ENCODE data around the gene FIGNL2.

FIGNL2 gene

DNA sequence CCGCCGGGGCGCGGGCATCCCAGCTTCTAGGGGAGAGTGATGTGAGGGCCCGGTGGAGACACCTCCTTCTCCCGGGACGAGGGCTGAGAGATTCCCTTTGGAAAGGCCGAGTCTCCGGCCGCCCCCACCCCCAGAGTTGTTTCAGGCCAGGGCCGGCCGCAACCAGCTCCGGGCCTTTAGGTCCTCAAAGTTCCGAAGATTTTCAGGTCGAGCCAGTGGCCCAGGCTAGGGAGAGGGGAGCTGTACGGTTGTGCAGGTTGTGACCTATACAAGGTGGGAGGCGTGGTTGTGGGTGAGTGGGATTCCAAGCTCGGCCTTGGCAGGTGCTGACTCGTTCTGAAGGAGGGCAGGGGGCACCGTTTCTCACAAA is 21.0 kb upstream of the FIGNL2 start:
- H3K9me3 ChIP-seq (ENCODE audit: low read length): no peaks in the 10 kb centered on the region
- no peak overlapping the region for H2AFZ ChIP-seq (ENCODE audit: low read length)
- peaks cover 11% of the 10 kb centered on the region for H3K27me3 ChIP-seq (ENCODE audit: insufficient read depth, low read length)
- H3F3A ChIP-seq (ENCODE audit: insufficient read depth, low read length): no peaks in the 10 kb centered on the region
- TF ChIP-seq, protein P1, sequence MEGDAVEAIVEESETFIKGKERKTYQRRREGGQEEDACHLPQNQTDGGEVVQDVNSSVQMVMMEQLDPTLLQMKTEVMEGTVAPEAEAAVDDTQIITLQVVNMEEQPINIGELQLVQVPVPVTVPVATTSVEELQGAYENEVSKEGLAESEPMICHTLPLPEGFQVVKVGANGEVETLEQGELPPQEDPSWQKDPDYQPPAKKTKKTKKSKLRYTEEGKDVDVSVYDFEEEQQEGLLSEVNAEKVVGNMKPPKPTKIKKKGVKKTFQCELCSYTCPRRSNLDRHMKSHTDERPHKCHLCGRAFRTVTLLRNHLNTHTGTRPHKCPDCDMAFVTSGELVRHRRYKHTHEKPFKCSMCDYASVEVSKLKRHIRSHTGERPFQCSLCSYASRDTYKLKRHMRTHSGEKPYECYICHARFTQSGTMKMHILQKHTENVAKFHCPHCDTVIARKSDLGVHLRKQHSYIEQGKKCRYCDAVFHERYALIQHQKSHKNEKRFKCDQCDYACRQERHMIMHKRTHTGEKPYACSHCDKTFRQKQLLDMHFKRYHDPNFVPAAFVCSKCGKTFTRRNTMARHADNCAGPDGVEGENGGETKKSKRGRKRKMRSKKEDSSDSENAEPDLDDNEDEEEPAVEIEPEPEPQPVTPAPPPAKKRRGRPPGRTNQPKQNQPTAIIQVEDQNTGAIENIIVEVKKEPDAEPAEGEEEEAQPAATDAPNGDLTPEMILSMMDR (IDR thresholded peaks at IDR 0.05; ENCODE audit: low read length): no peak
- no peak for TF ChIP-seq EZH2 (IDR thresholded peaks at IDR 0.05; ENCODE audit: borderline replicate concordance, low read length)
- no peaks in the 10 kb centered on the region for H3K36me3 ChIP-seq (ENCODE audit: insufficient read depth, low read length)
- no peaks in the 10 kb centered on the region for H3K4me1 ChIP-seq (ENCODE audit: insufficient read depth, low read length, severe bottlenecking)
- no peak overlapping the region for H3K9ac ChIP-seq (ENCODE audit: low read length)
- no peak overlapping the region for H3K4me3 ChIP-seq (ENCODE audit: low read depth, low read length, poor library complexity, severe bottlenecking)
- no peak overlapping the region for H3K4me2 ChIP-seq (ENCODE audit: low read length)
- H3K79me2 ChIP-seq (ENCODE audit: insufficient read depth, low read length): no peaks in the 10 kb centered on the region
- H3K27ac ChIP-seq (ENCODE audit: low read depth, low read length, poor library complexity, severe bottlenecking): no peak overlapping the region
- no peaks in the 10 kb centered on the region for H3K9me2 ChIP-seq (ENCODE audit: low read depth, low read length)
- no peaks in the 10 kb centered on the region for H4K20me1 ChIP-seq (ENCODE audit: insufficient read depth, low read length)

DNA sequence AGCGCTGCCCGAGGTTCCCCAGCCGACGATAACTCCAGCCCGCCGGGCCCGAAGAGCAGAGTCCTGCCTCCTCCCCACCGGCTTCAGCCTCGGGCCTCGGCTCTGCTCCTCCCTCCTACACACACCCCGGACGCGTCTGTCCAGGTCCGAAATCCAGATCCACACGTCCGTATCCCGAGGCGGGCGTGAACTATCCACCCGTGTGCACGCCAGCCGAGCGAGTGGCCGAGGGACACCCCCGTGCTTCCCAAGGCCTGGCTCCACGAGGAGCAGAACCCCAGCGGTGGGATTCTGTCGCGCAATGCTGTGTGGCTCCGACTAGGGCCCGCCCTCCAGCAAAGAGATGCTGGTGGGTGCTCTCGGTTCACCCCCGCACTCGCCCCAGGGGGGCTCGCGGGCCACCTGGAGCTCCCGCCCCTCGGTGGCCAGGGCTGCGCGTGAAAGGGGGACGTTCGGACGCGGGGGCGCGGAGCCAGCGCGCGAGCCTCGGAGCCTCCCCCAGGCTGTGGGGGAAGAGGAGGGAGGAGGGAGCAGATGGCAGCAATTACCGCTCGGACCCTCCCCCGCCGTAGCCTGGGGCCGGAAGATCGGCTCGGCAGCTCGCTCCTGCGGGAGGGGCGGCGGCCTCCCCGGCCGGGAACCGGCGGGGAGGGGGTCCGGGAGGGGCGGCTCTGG is 20.4 kb upstream of the FIGNL2 start:
- no peaks in the 10 kb centered on the region for H4K20me1 ChIP-seq (ENCODE audit: insufficient read depth, low read length)
- H3K9me3 ChIP-seq (ENCODE audit: low read length): no peaks in the 10 kb centered on the region
- no peak overlapping the region for H3K4me3 ChIP-seq (ENCODE audit: low read depth, low read length, poor library complexity, severe bottlenecking)
- H3K79me2 ChIP-seq (ENCODE audit: insufficient read depth, low read length): no peaks in the 10 kb centered on the region
- H3K4me1 ChIP-seq (ENCODE audit: insufficient read depth, low read length, severe bottlenecking): no peaks in the 10 kb centered on the region
- no peaks in the 10 kb centered on the region for H3K9me2 ChIP-seq (ENCODE audit: low read depth, low read length)
- H3K36me3 ChIP-seq (ENCODE audit: insufficient read depth, low read length): no peaks in the 10 kb centered on the region
- TF ChIP-seq, protein P1 (IDR thresholded peaks at IDR 0.05; ENCODE audit: low read length): no peak
- TF ChIP-seq EZH2 (IDR thresholded peaks at IDR 0.05; ENCODE audit: borderline replicate concordance, low read length): no peak
- H3F3A ChIP-seq (ENCODE audit: insufficient read depth, low read length): no peaks in the 10 kb centered on the region
- no peak overlapping the region for H3K9ac ChIP-seq (ENCODE audit: low read length)
- no peak overlapping the region for H3K4me2 ChIP-seq (ENCODE audit: low read length)
- H3K27me3 ChIP-seq (ENCODE audit: insufficient read depth, low read length): peaks cover 11% of the 10 kb centered on the region
- H2AFZ ChIP-seq (ENCODE audit: low read length): no peak overlapping the region
- H3K27ac ChIP-seq (ENCODE audit: low read depth, low read length, poor library complexity, severe bottlenecking): no peak overlapping the region

DNA sequence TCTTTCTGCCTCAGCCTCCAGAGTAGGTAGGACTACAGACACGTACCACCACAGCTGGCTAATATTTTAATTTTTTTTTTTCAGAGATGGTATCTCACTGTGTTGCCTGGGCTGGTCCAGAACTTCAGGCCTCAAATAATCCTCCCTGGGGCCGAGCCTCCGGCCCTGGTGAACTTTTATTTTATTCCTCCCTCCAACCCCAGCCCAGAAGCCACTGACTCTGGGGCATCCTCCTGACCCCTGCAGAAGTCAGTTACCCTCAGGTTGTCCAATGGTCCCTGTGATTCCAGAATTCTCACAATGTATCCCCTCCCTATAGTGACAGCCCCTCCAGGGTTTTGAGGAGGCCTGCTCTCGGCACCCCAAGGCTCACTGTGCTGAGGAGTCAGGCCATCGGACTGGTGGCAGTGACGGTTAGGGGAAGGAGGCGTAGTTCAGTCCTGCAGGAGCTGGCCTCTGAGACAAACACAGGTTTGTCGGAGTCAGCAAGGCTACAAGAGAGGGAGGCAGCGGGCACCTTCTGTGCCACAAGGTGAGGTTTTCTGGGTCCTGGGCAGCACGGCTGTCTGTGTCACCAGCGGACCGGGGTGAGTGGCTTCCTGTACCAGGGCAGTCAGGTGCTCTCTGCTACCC is 19.4 kb upstream of the FIGNL2 start:
- Histone ChIP-seq H3K36me3 (ENCODE audit: insufficient read depth, low read length) (no peaks in the 10 kb centered on the region), H3K4me2 (ENCODE audit: low read length) (no peak overlapping the region), H3F3A (ENCODE audit: insufficient read depth, low read length) (no peaks in the 10 kb centered on the region), H3K4me3 (ENCODE audit: low read depth, low read length, poor library complexity, severe bottlenecking) (no peak overlapping the region), H3K27me3 (ENCODE audit: insufficient read depth, low read length) (peaks cover 11% of the 10 kb centered on the region), H3K9me3 (ENCODE audit: low read length) (no peaks in the 10 kb centered on the region), H2AFZ (ENCODE audit: low read length) (no peak overlapping the region), H3K27ac (ENCODE audit: low read depth, low read length, poor library complexity, severe bottlenecking) (no peak overlapping the region), H3K4me1 (ENCODE audit: insufficient read depth, low read length, severe bottlenecking) (no peaks in the 10 kb centered on the region), H3K9ac (ENCODE audit: low read length) (no peak overlapping the region), H3K9me2 (ENCODE audit: low read depth, low read length) (no peaks in the 10 kb centered on the region), H4K20me1 (ENCODE audit: insufficient read depth, low read length) (no peaks in the 10 kb centered on the region), H3K79me2 (ENCODE audit: insufficient read depth, low read length) (no peaks in the 10 kb centered on the region)
- no peak for TF ChIP-seq EZH2 (IDR thresholded peaks at IDR 0.05; ENCODE audit: borderline replicate concordance, low read length)
- TF ChIP-seq, protein P1 (IDR thresholded peaks at IDR 0.05; ENCODE audit: low read length): no peak

Data from OCI-LY1 (cell line).